Activated naive CD8-positive, alpha-beta T cell treated with anti-CD3 and anti-CD28 coated beads, Interleukin-2, amount 50 U/mL, for 24 hours (primary cell): ENCODE data around the gene EAPP.
A peak's percentile ranks its signal among the peaks of the same experiment; 100 is the strongest.
"Not testable (repeated sequence)": the region's sequence is repeated elsewhere in the genome, so short reads cannot be mapped to it uniquely, and the experiment has no call there.

Experiments used
- ATAC-seq: fragments of 150-1000 bp; cut with Tn5 transposase; one replicate; pipeline ENCODE4 v1.10.0; 2021
- DNase-seq: peaks from one replicate; pipeline ENCODE4 v3.0.0; 2021
- H3K27ac Mint-ChIP-seq: one replicate; pipeline ENCODE4 v1.8.0; 2021; ENCODE audit warnings: mild to moderate bottlenecking, mixed read lengths
- H3K27me3 Mint-ChIP-seq: one replicate; pipeline ENCODE4 v1.8.0; 2021; ENCODE audit warnings: mixed read lengths
- H3K36me3 Mint-ChIP-seq: one replicate; pipeline ENCODE4 v1.8.0; 2021; ENCODE audit warnings: low read depth, mixed read lengths
- H3K4me1 Mint-ChIP-seq: one replicate; pipeline ENCODE4 v1.8.0; 2021; ENCODE audit warnings: mixed read lengths
- H3K4me3 Mint-ChIP-seq: one replicate; pipeline ENCODE4 v1.8.0; 2021; ENCODE audit warnings: mild to moderate bottlenecking, moderate library complexity, mixed read lengths
- H3K9me3 Mint-ChIP-seq: one replicate; pipeline ENCODE4 v1.8.0; 2021; ENCODE audit warnings: mixed read lengths

EAPP gene

GRCh38 chr14:34539407-34540180 lies at the start of gene EAPP:
Gene EAPP (minus strand): TSS chr14:34539701. CDS start chr14:34539628, 73 bp downstream.
- Mint-ChIP-seq H3K36me3 (peaks cover 2% of the 10 kb centered on the region), H3K27ac (peak within 1 kb of the TSS; percentile 96), H3K9me3 (no peaks in the 10 kb centered on the region), H3K4me1 (peaks cover 38% of the 10 kb centered on the region), H3K27me3 (no peaks in the 10 kb centered on the region), H3K4me3 (peak within 1 kb of the TSS; percentile 98)
- ATAC-seq = peak; percentile 100
- DNase-seq = peak; percentile 94

GRCh38 chr14:34583525-34583924 lies 44.0 kb upstream of the EAPP start:
- peaks cover 4% of the 10 kb centered on the region for H3K4me1 Mint-ChIP-seq
- H3K27ac Mint-ChIP-seq = no peak overlapping the region
- H3K9me3 Mint-ChIP-seq = no peaks in the 10 kb centered on the region
- DNase-seq (no peak), ATAC-seq (no peak)
- H3K4me3 Mint-ChIP-seq = no peak overlapping the region
- H3K27me3 Mint-ChIP-seq = no peaks in the 10 kb centered on the region
- H3K36me3 Mint-ChIP-seq = peaks cover 26% of the 10 kb centered on the region

GRCh38 chr14:34582117-34582680 lies 42.7 kb upstream of the EAPP start:
- DNase-seq = no peak
- H3K4me3 Mint-ChIP-seq = no peak overlapping the region
- no peak for ATAC-seq
- H3K27me3 Mint-ChIP-seq = no peaks in the 10 kb centered on the region
- H3K4me1 Mint-ChIP-seq = no peaks in the 10 kb centered on the region
- H3K9me3 Mint-ChIP-seq = no peaks in the 10 kb centered on the region
- H3K27ac Mint-ChIP-seq = no peak overlapping the region
- H3K36me3 Mint-ChIP-seq = peaks cover 27% of the 10 kb centered on the region

DNA sequence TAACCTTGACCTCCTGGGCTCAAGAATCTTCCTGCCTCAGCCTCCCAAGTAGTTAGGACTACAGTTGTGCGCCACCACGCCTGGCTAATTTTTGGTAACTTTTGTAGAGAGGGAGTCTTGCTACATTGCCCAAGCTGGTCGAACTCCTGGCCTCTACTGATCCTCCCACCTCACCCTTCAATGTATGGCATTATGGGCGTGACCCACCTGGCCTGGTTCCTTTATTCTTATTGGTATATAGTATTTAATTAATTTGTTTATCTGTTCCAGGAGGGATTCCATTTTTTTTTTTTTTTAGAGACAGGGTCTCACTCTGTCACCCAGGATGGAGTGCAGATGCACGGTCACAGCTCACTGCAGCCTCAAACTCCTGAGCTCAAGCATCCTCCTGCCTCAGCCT lies 40.9 kb upstream of the EAPP start:
- Mint-ChIP-seq H3K4me3 (no peak overlapping the region), H3K36me3 (peaks cover 29% of the 10 kb centered on the region), H3K27ac (peak overlapping the region; percentile 27), H3K4me1 (no peaks in the 10 kb centered on the region), H3K9me3 (no peaks in the 10 kb centered on the region), H3K27me3 (no peaks in the 10 kb centered on the region)
- DNase-seq (no peak), ATAC-seq (no peak)

DNA sequence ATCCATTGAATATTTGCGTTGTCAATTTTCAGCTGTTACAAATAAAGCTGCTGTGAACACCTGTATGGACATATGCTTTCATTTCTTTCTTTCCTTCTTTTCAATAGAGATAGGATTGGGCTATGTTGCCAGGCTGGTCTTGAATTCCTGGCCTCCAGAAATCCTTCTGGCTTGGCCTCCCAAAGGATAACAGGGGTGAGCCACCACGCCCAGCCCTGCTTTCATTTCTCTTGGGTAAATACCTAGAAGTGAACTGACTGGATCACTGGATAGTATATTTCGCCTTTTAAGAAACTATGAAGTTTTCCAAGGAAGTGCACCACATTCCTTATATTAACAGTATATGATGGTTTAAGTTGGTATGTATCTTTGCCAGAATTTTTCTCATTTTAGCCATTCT lies 32.3 kb upstream of the EAPP start:
- Mint-ChIP-seq H3K36me3 (peaks cover 24% of the 10 kb centered on the region), H3K9me3 (no peaks in the 10 kb centered on the region), H3K4me3 (no peak overlapping the region), H3K4me1 (peaks cover 2% of the 10 kb centered on the region), H3K27me3 (no peaks in the 10 kb centered on the region), H3K27ac (no peak overlapping the region)
- ATAC-seq (no peak), DNase-seq (no peak)

- Mint-ChIP-seq H3K36me3 (peaks cover 26% of the 10 kb centered on the region), H3K27me3 (no peaks in the 10 kb centered on the region), H3K27ac (no peak overlapping the region), H3K4me1 (peaks cover 2% of the 10 kb centered on the region), H3K9me3 (no peaks in the 10 kb centered on the region), H3K4me3 (no peak overlapping the region)
- ATAC-seq (no peak), DNase-seq (no peak)
Observed at GRCh38 chr14:34569750-34570149, 30.2 kb upstream of the EAPP start.

DNA sequence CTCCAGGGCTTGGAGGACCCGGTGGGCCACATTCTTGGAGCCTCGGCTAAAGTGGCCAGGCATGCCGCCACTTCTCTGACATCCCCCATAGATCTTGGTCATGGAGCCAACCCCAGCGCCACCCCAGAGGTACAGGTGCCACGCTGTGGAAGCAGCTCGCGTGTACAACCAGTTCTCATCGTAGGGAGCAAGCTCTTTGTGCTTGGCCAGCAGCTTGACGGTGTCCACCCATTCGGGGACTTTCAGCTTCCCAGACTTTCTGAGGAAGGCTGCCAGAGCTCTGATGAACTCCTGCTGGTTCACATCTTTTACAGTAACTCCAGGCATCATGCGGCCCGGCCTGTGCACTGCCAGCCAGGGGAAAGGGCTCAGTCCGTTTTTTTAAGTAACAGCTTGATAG lies 29.3 kb upstream of the EAPP start:
- H3K36me3 Mint-ChIP-seq = peaks cover 29% of the 10 kb centered on the region
- H3K27ac Mint-ChIP-seq = no peak overlapping the region
- DNase-seq (no peak), ATAC-seq (no peak)
- no peaks in the 10 kb centered on the region for H3K9me3 Mint-ChIP-seq
- H3K4me1 Mint-ChIP-seq = peaks cover 2% of the 10 kb centered on the region
- no peaks in the 10 kb centered on the region for H3K27me3 Mint-ChIP-seq
- no peak overlapping the region for H3K4me3 Mint-ChIP-seq

DNA sequence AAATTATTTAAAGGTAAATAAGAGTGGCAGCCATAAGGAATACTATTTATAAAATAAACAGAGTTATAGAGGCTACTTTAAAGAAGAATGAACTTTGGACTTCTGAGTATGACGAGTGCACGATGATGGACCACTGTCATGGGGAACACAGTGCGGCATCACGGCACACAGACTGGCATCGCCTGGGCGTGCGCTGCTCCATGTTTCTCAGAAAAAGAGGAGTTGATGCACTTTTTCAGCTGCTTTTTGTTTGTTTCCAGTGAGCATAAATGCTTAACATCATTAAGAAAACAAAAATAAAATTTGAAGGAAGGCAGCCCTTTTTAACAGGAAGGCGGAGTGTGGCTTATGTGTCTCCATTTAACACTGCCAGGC lies 23.3 kb upstream of the EAPP start:
- Mint-ChIP-seq H3K4me3 (no peak overlapping the region), H3K27me3 (no peaks in the 10 kb centered on the region), H3K4me1 (no peaks in the 10 kb centered on the region), H3K27ac (no peak overlapping the region), H3K9me3 (no peaks in the 10 kb centered on the region), H3K36me3 (peaks cover 16% of the 10 kb centered on the region)
- no peak for DNase-seq
- no peak for ATAC-seq

- not testable (repeated sequence) for H3K9me3 Mint-ChIP-seq, H3K27me3 Mint-ChIP-seq
- peaks cover 13% of the 10 kb centered on the region for H3K36me3 Mint-ChIP-seq
Observed at GRCh38 chr14:34562037-34562775, 22.7 kb upstream of the EAPP start.

GRCh38 chr14:34556498-34556829 lies 17.0 kb upstream of the EAPP start:
- peaks cover 12% of the 10 kb centered on the region for H3K4me1 Mint-ChIP-seq
- H3K4me3 Mint-ChIP-seq, H3K27ac Mint-ChIP-seq, H3K9me3 Mint-ChIP-seq, DNase-seq, H3K36me3 Mint-ChIP-seq, H3K27me3 Mint-ChIP-seq: not testable (repeated sequence)
- peak; percentile 55 for ATAC-seq

More at GRCh38 chr14:34562037-34562775, 22.7 kb upstream of the EAPP start:
- not testable (repeated sequence) for H3K27ac Mint-ChIP-seq, DNase-seq, H3K4me1 Mint-ChIP-seq, ATAC-seq, H3K4me3 Mint-ChIP-seq

- DNase-seq, H3K4me3 Mint-ChIP-seq, H3K9me3 Mint-ChIP-seq, H3K27ac Mint-ChIP-seq, H3K27me3 Mint-ChIP-seq, H3K36me3 Mint-ChIP-seq: not testable (repeated sequence)
- ATAC-seq = peak; percentile 82
- peaks cover 13% of the 10 kb centered on the region for H3K4me1 Mint-ChIP-seq
Observed at GRCh38 chr14:34555583-34556497, 16.3 kb upstream of the EAPP start.

DNA sequence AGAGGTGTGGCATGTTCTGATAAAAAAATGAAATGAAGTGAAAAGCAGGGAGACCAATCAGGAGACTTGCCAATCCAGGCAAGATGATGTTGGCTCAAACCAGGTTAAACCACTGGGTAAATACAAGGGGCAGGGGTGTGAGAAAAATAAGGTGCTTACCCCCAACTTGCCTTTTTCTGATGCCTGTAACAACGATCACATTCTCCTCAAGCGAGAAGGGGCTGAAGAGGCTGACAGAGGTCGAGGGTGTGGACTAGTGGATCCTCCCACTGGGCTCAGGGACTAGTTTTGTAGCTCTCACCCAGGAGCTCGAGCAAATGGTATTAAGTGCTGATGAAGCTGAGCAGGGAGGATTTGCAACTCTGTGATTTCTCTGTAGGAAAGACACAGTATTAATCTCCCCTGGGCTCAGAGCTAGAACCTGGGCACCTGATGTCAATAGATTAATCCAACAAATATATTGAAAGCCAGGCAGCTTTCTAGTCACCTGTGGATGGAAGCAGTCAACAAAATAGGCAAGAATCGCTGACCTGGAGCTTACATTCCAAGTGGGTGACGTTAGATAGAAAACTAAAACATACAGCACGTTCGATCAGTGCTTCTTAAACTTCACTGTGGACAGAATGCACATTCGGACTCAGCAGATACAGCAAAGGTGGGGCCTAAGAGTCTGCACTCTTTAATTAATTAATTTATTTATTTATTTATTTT lies 15.2 kb upstream of the EAPP start:
- peak overlapping the region; percentile 26 for H3K27ac Mint-ChIP-seq
- no peaks in the 10 kb centered on the region for H3K27me3 Mint-ChIP-seq
- peaks cover 15% of the 10 kb centered on the region for H3K4me1 Mint-ChIP-seq
- peaks cover 7% of the 10 kb centered on the region for H3K9me3 Mint-ChIP-seq
- H3K4me3 Mint-ChIP-seq = peak overlapping the region; percentile 47
- H3K36me3 Mint-ChIP-seq = no peaks in the 10 kb centered on the region
- ATAC-seq (no peak), DNase-seq (no peak)

GRCh38 chr14:34549276-34549966 lies 9.9 kb upstream of the EAPP start:
- not testable (repeated sequence) for DNase-seq, H3K27me3 Mint-ChIP-seq, H3K9me3 Mint-ChIP-seq, ATAC-seq, H3K27ac Mint-ChIP-seq, H3K4me3 Mint-ChIP-seq, H3K36me3 Mint-ChIP-seq
- peaks cover 13% of the 10 kb centered on the region for H3K4me1 Mint-ChIP-seq
